ENCODE measurements around the gene KCNQ1.

- no peak for TF ChIP-seq CTCF (IDR thresholded peaks at IDR 0.05; ENCODE audit: low read length)
- no peak for TF ChIP-seq EZH2 (IDR thresholded peaks at IDR 0.05; ENCODE audit: borderline replicate concordance, low read length)
These were observed 10.8 kb upstream of the KCNQ1 start for GRCh38 chr11:2434008-2434407.
